ENCODE measurements around the gene LMO7. TPM values are rescaled to one million over a fixed set of nuclear protein-coding genes. Genes with fewer than 3 reads are reported as not detected.

LMO7 gene
- total and polyA plus RNA-seq, 2 of the 13 experiments (the other 11 are each of a cell fraction or from before 2014, with no cell fraction given) = 34.0 to 121 TPM

DNA sequence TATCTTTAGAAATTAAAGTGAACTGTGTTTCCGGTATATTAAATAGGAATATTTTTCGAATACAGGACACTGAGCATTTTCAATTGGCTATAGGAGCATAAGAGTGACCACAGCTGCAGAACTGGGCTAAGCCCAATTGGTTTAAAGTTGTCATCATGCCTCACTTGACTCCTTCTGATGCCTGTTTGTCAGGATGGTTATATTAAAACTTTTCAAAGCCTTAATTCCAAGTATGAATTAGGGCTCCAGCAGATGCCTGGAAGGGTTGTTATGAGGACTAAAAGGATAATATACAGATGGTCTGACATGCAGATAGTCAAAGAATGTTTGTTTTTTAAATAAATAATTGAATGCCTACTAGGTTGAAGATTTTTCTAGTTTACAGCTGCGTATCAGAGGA lies 100.0 kb downstream of the LMO7 start:
- DNase-seq (ENCODE audit: low spot score) (no peak), ATAC-seq (no peak), FAIRE-seq (no peak)
- Histone ChIP-seq H4K20me1 (ENCODE audit: insufficient read depth, low read length) (no peaks in the 10 kb centered on the region), H3K27ac (ENCODE audit: extremely low read length, insufficient read depth, low read length) (no peak overlapping the region), H3K9me3 (ENCODE audit: low read length) (no peaks in the 10 kb centered on the region), H3K9ac (ENCODE audit: insufficient read depth, low read depth, low read length) (no peak overlapping the region), H3K4me2 (ENCODE audit: low read depth, low read length) (no peak overlapping the region), H3K79me2 (ENCODE audit: insufficient read depth, low read length) (no peaks in the 10 kb centered on the region), H3K27me3 (ENCODE audit: control insufficient read depth in 1 of 2, insufficient read depth in 2 of 2, low read length in 2 of 2) (no peaks in the 10 kb centered on the region), H3K36me3 (replicated peaks in 1 of 2; ENCODE audit: control insufficient read depth in 1 of 2, insufficient read depth in 2 of 2, low read length in 2 of 2) (no peaks in the 10 kb centered on the region), H3K4me3 (replicated peaks in 1 of 3; ENCODE audit: insufficient read depth in 1 of 3, low read depth in 2 of 3, low read length in 3 of 3) (no peak overlapping the region), H2AFZ (ENCODE audit: low read length) (no peak overlapping the region), H3K4me1 (ENCODE audit: insufficient read depth, low read length) (peaks cover 23% of the 10 kb centered on the region)
- in situ Hi-C loops (cut with HindIII; ENCODE audit: extremely low pct_ligation_motif_present, low pct_unique_long_range_greater_than_20kb) (no loop called here), intact Hi-C loops (cut with micrococcal nuclease; ENCODE audit: unreplicated experiment) (no loop called here)
- WGBS (ENCODE audit: low lambda C conversion rate) = 97% methylated on average over 3 of the region's 3 CpGs
- CTCF ChIA-PET (ENCODE audit: low intra/inter-chr PET ratio, low total read pairs) = no interaction called here
- no TSS peak for BruUV-seq (replicated peaks)
- POLR2A ChIA-PET = interaction anchor here (3.0 kb wide), 1 partner anchor 24 kb away, joined by 9 read pairs; no protein-coding TSS in a partner anchor
- TF ChIP-seq SIN3B (IDR thresholded peaks at IDR 0.05; ENCODE audit: low read length) (no peak), POLR2AphosphoS2 (IDR thresholded peaks at IDR 0.05; ENCODE audit: low read depth, low read length) (no peak), DNMT3B (CRISPR knock-in tag; conservative IDR thresholded peaks at IDR 0.05) (no peak), EHMT2 (IDR thresholded peaks at IDR 0.05; ENCODE audit: borderline replicate concordance, low read depth, low read length) (no peak), ZSCAN31 (CRISPR knock-in tag; IDR thresholded peaks at IDR 0.05; ENCODE audit: low read depth) (no peak), EP300 (IDR thresholded peaks at IDR 0.05; ENCODE audit: low read depth in 2 of 2, low read length in 2 of 2) (no peak), EP300 (CRISPR knock-in tag; IDR thresholded peaks at IDR 0.05; ENCODE audit: borderline replicate concordance) (no peak), ZNF790 (CRISPR knock-in tag; IDR thresholded peaks at IDR 0.05; ENCODE audit: borderline replicate concordance) (no peak), ZNF772 (CRISPR knock-in tag; IDR thresholded peaks at IDR 0.05) (no peak), ADNP (CRISPR knock-in tag; IDR thresholded peaks at IDR 0.05) (no peak), CREBL2 (CRISPR knock-in tag; IDR thresholded peaks at IDR 0.05; ENCODE audit: borderline replicate concordance) (no peak), STAT5B (CRISPR knock-in tag; IDR thresholded peaks at IDR 0.05) (no peak), TAF15 (IDR thresholded peaks at IDR 0.05; ENCODE audit: low read depth, low read length, poor library complexity, severe bottlenecking) (no peak), CBFB (CRISPR knock-in tag; IDR thresholded peaks at IDR 0.05) (no peak), ZNF660 (CRISPR knock-in tag; IDR thresholded peaks at IDR 0.05; ENCODE audit: borderline replicate concordance, low read depth) (no peak), CREB1 (IDR thresholded peaks at IDR 0.05) (no peak), CREB1 (CRISPR knock-in tag; IDR thresholded peaks at IDR 0.05) (no peak)
- TF ChIP-seq, protein P1, sequence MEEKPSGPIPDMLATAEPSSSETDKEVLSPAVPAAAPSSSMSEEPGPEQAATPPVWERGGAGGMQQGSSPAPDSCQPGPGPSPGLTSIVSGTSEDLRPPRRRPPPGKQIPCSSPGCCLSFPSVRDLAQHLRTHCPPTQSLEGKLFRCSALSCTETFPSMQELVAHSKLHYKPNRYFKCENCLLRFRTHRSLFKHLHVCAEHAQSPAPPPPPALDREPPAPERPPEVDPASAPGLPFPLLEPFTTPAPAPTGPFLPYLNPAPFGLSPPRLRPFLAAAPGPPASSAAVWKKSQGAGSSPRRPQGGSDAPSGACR (CRISPR knock-in tag; IDR thresholded peaks at IDR 0.05) = no peak
- TF ChIP-seq, protein P2, sequence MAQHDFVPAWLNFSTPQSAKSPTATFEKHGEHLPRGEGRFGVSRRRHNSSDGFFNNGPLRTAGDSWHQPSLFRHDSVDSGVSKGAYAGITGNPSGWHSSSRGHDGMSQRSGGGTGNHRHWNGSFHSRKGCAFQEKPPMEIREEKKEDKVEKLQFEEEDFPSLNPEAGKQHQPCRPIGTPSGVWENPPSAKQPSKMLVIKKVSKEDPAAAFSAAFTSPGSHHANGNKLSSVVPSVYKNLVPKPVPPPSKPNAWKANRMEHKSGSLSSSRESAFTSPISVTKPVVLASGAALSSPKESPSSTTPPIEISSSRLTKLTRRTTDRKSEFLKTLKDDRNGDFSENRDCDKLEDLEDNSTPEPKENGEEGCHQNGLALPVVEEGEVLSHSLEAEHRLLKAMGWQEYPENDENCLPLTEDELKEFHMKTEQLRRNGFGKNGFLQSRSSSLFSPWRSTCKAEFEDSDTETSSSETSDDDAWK (CRISPR knock-in tag; IDR thresholded peaks at IDR 0.05) = no peak
- TF ChIP-seq, protein P3, sequence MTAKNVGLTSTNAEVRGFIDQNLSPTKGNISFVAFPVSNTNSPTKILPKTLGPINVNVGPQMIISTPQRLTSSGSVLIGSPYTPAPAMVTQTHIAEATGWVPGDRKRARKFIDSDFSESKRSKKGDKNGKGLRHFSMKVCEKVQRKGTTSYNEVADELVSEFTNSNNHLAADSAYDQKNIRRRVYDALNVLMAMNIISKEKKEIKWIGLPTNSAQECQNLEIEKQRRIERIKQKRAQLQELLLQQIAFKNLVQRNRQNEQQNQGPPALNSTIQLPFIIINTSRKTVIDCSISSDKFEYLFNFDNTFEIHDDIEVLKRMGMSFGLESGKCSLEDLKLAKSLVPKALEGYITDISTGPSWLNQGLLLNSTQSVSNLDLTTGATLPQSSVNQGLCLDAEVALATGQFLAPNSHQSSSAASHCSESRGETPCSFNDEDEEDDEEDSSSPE (CRISPR knock-in tag; IDR thresholded peaks at IDR 0.05) = no peak
- TF ChIP-seq, protein P4, sequence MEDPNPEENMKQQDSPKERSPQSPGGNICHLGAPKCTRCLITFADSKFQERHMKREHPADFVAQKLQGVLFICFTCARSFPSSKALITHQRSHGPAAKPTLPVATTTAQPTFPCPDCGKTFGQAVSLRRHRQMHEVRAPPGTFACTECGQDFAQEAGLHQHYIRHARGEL (CRISPR knock-in tag; IDR thresholded peaks at IDR 0.05) = no peak

Measured in HepG2 (cell line).